PC-9 (cell line): ENCODE data around the gene TCF3.

Experiments used
- CTCF ChIP-seq: fragments of 200-600 bp; sonication (generic); conservative IDR thresholded peaks from 2 replicates; pipeline ENCODE4 v1.6.1; 2017; ENCODE audit warnings: mixed run types, antibody characterized with exemption, mild to moderate bottlenecking, moderate library complexity
- EZH2 ChIP-seq: fragments of 200-600 bp; sonication (generic); IDR thresholded peaks from 2 replicates; pipeline ENCODE4 v1.8.0; 2017; ENCODE audit warnings: antibody characterized with exemption, low read depth

GRCh38 chr19:1648920-1649541 is 3.4 kb downstream of the TCF3 start:
- no peak for TF ChIP-seq CTCF
- TF ChIP-seq EZH2, result no peak
